ENCODE data around the gene TDRD1.

TDRD1 gene

DNA sequence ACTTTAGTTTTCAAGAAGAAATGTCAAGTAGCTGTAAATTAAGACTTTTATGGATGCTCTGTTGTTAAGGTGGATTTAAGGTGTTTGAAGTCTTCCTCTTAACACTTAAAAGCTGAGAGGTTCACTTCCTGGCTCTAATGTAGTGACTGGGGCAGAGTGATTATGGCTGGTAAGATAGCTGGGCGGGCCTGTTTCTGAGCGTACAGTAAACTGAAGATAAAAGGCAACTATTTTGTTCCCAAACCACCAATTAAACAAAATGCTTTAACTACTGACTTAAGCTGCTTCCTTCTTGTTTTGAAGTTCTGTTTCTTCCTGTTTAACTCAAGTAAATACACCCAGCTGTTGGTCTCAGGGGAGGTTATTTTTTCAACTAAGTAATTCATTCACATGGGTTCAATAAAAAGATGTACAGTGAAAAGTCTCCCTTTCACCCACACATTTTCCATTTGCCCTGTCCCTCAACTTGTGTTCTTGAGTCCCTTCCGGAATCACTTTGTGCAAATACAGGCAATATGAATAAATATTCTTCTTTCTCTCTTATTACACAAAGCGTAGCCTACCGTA is 79.2 kb downstream of the TDRD1 start:
- TF ChIP-seq, protein P1, sequence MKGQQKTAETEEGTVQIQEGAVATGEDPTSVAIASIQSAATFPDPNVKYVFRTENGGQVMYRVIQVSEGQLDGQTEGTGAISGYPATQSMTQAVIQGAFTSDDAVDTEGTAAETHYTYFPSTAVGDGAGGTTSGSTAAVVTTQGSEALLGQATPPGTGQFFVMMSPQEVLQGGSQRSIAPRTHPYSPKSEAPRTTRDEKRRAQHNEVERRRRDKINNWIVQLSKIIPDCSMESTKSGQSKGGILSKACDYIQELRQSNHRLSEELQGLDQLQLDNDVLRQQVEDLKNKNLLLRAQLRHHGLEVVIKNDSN (IDR thresholded peaks at IDR 0.05), result no peak
- TF ChIP-seq TAF1 (IDR thresholded peaks at IDR 0.05; ENCODE audit: low read depth) (no peak), NFIC (IDR thresholded peaks at IDR 0.05) (no peak), CREB1 (IDR thresholded peaks at IDR 0.05; ENCODE audit: low read depth) (no peak), YY1 (IDR thresholded peaks at IDR 0.05; ENCODE audit: low read depth) (no peak), FOXM1 (IDR thresholded peaks at IDR 0.05; ENCODE audit: borderline replicate concordance, low read depth) (no peak), RAD21 (IDR thresholded peaks at IDR 0.05; ENCODE audit: low read depth) (no peak)
- TF ChIP-seq, protein P2, sequence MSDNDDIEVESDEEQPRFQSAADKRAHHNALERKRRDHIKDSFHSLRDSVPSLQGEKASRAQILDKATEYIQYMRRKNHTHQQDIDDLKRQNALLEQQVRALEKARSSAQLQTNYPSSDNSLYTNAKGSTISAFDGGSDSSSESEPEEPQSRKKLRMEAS (IDR thresholded peaks at IDR 0.05), result no peak

DNA sequence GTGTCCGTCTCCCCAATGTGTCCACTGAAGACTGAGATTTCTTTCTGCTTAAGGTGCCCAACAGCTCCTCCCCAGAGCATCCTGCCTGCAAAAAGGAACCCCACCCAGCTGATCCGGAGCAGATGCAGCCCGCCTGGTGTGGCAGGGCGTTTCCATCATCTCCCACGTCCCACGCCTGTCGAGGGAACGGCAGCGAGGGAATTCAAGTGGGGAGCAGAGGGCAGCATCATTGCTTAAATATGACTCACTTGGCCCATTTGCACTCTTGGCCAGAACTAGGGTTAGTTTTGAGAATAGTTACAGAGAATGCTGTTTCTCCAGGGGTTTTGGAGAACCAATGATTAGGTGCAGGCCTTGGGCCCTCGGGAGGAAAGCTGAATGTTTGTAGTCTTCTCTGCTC is 80.7 kb downstream of the TDRD1 start:
- TF ChIP-seq RAD21 (IDR thresholded peaks at IDR 0.05; ENCODE audit: low read depth), result no peak

DNA sequence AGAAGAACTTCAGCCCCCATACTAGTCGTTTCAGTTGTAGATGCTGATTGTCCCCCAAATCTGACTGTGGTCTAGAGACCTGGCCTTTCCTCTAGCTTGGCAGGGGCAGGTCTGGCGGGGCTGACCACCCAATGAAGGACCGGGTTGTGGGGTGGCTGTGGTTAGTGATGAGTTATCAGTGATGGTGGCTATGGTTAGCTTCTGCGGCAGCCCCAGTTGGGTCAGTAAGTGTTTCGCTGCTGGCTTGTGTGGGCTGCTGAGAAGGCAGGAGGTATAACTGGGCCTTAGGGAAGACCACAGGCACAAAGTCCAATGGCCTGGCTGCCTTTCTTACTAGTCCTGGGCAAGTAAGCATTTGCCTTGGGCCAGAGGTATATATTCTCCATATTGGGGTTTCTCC is 81.2 kb downstream of the TDRD1 start:
- no peak for TF ChIP-seq YY1 (IDR thresholded peaks at IDR 0.05; ENCODE audit: low read depth)

DNA sequence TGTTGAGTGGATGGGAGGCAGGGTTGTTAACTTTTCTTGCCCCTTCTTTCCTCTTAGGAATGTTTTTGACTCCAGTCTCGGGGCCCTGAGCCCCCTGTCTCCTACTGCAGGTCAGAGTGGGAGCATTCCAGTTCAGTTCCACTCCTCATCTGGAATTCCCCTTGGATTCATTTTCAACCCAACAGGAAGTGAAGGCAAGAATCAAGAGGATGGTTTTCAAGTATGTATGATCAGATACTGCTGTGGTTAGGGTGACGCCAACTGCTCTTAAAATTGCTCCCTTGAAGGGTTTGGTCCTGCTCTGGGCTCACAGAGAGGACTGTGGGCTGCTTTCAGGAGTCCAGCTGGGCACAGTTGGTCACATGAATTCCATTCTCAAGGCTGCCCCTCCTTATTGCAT is 81.9 kb downstream of the TDRD1 start:
- no peak for TF ChIP-seq YY1 (IDR thresholded peaks at IDR 0.05; ENCODE audit: low read depth)

DNA sequence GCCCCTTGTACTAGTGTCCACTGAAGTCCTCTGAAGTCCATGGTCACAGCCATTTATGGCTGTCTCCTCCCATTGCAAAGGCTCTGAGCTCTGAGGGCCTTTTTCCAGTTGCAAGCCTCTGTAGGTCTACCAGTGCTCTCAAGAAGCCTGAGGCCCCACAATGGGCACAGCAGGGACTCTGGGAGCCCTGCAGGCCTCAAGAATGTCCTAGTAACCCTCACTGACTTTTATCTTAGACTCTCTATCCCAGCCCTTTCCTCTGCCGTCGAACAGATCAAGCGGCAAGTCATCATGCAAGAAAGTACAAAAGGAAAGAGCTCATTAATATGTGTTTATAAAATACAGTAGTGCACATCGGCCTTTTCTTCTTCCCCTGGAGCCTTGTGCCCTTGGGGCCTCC is 83.3 kb downstream of the TDRD1 start:
- TF ChIP-seq YY1 (IDR thresholded peaks at IDR 0.05; ENCODE audit: low read depth), result no peak
- TF ChIP-seq, protein P2 (IDR thresholded peaks at IDR 0.05), result no peak
- no peak for TF ChIP-seq NFIC (IDR thresholded peaks at IDR 0.05)
- no peak for TF ChIP-seq EP300 (IDR thresholded peaks at IDR 0.05; ENCODE audit: borderline replicate concordance)
- TF ChIP-seq CREB1 (IDR thresholded peaks at IDR 0.05; ENCODE audit: low read depth), result no peak
- TF ChIP-seq ZBTB7A (IDR thresholded peaks at IDR 0.05; ENCODE audit: low read depth), result no peak
- no peak for TF ChIP-seq TEAD4 (IDR thresholded peaks at IDR 0.05)
- TF ChIP-seq FOXM1 (IDR thresholded peaks at IDR 0.05; ENCODE audit: borderline replicate concordance, low read depth), result no peak
- no peak for TF ChIP-seq CEBPB (IDR thresholded peaks at IDR 0.05)
- no peak for TF ChIP-seq TCF12 (IDR thresholded peaks at IDR 0.05; ENCODE audit: low read depth)
- no peak for TF ChIP-seq TAF1 (IDR thresholded peaks at IDR 0.05; ENCODE audit: low read depth)
- no peak for TF ChIP-seq RAD21 (IDR thresholded peaks at IDR 0.05; ENCODE audit: low read depth)
- TF ChIP-seq EGR1 (IDR thresholded peaks at IDR 0.05), result no peak
- TF ChIP-seq, protein P1 (IDR thresholded peaks at IDR 0.05), result no peak
- TF ChIP-seq, protein P3, sequence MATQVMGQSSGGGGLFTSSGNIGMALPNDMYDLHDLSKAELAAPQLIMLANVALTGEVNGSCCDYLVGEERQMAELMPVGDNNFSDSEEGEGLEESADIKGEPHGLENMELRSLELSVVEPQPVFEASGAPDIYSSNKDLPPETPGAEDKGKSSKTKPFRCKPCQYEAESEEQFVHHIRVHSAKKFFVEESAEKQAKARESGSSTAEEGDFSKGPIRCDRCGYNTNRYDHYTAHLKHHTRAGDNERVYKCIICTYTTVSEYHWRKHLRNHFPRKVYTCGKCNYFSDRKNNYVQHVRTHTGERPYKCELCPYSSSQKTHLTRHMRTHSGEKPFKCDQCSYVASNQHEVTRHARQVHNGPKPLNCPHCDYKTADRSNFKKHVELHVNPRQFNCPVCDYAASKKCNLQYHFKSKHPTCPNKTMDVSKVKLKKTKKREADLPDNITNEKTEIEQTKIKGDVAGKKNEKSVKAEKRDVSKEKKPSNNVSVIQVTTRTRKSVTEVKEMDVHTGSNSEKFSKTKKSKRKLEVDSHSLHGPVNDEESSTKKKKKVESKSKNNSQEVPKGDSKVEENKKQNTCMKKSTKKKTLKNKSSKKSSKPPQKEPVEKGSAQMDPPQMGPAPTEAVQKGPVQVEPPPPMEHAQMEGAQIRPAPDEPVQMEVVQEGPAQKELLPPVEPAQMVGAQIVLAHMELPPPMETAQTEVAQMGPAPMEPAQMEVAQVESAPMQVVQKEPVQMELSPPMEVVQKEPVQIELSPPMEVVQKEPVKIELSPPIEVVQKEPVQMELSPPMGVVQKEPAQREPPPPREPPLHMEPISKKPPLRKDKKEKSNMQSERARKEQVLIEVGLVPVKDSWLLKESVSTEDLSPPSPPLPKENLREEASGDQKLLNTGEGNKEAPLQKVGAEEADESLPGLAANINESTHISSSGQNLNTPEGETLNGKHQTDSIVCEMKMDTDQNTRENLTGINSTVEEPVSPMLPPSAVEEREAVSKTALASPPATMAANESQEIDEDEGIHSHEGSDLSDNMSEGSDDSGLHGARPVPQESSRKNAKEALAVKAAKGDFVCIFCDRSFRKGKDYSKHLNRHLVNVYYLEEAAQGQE (IDR thresholded peaks at IDR 0.05; ENCODE audit: low read depth), result no peak

DNA sequence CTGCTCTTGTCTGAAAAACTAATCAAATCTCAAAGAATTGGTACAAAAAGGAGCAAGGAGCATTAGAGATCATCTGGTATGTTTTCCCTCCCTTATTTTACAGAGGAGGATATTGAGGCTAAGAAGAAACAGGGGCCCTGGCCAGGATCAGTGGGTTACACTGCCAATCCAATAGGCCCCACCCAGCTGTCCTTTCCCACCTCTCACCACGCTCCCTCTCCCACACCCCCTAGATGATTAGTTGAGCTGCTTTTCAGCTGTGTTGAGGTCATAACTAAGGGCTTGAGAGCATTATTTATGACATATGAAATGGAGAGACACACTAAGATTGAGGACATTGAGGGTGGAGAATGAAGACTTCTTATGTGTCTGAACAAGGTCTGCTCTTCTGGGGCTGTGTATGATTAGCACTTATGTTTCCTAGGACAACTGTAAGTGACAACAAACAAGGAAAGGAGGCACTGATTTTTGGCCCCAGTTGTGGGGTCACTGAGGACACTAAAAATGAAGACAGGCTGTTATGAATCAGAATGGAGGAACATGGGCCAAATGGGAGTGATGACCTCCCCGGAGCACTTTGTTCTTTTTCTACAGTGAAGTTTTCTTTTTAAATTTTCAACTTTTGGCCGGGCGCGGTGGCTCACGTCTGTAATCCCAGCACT is 86.4 kb downstream of the TDRD1 start:
- TF ChIP-seq, protein P2 (IDR thresholded peaks at IDR 0.05), result no peak
- TF ChIP-seq CEBPB (IDR thresholded peaks at IDR 0.05) (no peak), YY1 (IDR thresholded peaks at IDR 0.05; ENCODE audit: low read depth) (no peak), NFIC (IDR thresholded peaks at IDR 0.05) (no peak), TCF12 (IDR thresholded peaks at IDR 0.05; ENCODE audit: low read depth) (no peak), ZBTB7A (IDR thresholded peaks at IDR 0.05; ENCODE audit: low read depth) (no peak), TEAD4 (IDR thresholded peaks at IDR 0.05) (no peak), TAF1 (IDR thresholded peaks at IDR 0.05; ENCODE audit: low read depth) (no peak), EP300 (IDR thresholded peaks at IDR 0.05; ENCODE audit: borderline replicate concordance) (no peak), EGR1 (IDR thresholded peaks at IDR 0.05) (no peak), RAD21 (IDR thresholded peaks at IDR 0.05; ENCODE audit: low read depth) (no peak), FOXM1 (IDR thresholded peaks at IDR 0.05; ENCODE audit: borderline replicate concordance, low read depth) (no peak)
- TF ChIP-seq, protein P3 (IDR thresholded peaks at IDR 0.05; ENCODE audit: low read depth), result no peak
- TF ChIP-seq, protein P1 (IDR thresholded peaks at IDR 0.05), result no peak

Measured in Ishikawa (cell line).